ENCODE data around the gene SMKR1.
"Not testable (repeated sequence)": the region's sequence is repeated elsewhere in the genome, so short reads cannot be mapped to it uniquely, and the experiment has no call there.

GRCh38 chr7:129481376-129481775, 21.0 kb upstream of the SMKR1 start:
- not testable (repeated sequence) for TF ChIP-seq CTCF (IDR thresholded peaks at IDR 0.05); POLR2AphosphoS5 (IDR thresholded peaks at IDR 0.05; ENCODE audit: low read depth, low read length); SIN3A (IDR thresholded peaks at IDR 0.05; ENCODE audit: borderline replicate concordance, insufficient read depth, low read depth, low read length); REST (IDR thresholded peaks at IDR 0.05; ENCODE audit: insufficient read depth in 1 of 2, low read depth in 2 of 2, low read length in 1 of 2); TCF7L2 (IDR thresholded peaks at IDR 0.05; ENCODE audit: low read depth, low read length)

Data from Panc1 (cell line).